ENCODE results near the gene ZBTB25.

- TF ChIP-seq, protein P1, sequence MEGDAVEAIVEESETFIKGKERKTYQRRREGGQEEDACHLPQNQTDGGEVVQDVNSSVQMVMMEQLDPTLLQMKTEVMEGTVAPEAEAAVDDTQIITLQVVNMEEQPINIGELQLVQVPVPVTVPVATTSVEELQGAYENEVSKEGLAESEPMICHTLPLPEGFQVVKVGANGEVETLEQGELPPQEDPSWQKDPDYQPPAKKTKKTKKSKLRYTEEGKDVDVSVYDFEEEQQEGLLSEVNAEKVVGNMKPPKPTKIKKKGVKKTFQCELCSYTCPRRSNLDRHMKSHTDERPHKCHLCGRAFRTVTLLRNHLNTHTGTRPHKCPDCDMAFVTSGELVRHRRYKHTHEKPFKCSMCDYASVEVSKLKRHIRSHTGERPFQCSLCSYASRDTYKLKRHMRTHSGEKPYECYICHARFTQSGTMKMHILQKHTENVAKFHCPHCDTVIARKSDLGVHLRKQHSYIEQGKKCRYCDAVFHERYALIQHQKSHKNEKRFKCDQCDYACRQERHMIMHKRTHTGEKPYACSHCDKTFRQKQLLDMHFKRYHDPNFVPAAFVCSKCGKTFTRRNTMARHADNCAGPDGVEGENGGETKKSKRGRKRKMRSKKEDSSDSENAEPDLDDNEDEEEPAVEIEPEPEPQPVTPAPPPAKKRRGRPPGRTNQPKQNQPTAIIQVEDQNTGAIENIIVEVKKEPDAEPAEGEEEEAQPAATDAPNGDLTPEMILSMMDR (IDR thresholded peaks at IDR 0.05 in 8 of 11, conservative IDR thresholded peaks at IDR 0.05 in 3 of 11), result no peak
- TF ChIP-seq POLR2A (IDR thresholded peaks at IDR 0.05), result no peak
- no peak for TF ChIP-seq POLR2AphosphoS5 (IDR thresholded peaks at IDR 0.05)
Measured at GRCh38 chr14:64465831-64466554, 37.6 kb downstream of the ZBTB25 start.

All from spleen (tissue), 7 donors.